Colonic mucosa (tissue), 4 donors: ENCODE data around the gene RUNX3. TPM values are rescaled to one million over a fixed set of nuclear protein-coding genes. Genes with fewer than 3 reads are reported as not detected.

Experiments
- DNase-seq: peaks from one replicate; pipeline ENCODE4 v3.0.0-alpha.2; 2020
- H3K27ac ChIP-seq: fragments of 200-600 bp; one replicate; pipeline ENCODE4 v1.8.0; 2021
- H3K27me3 ChIP-seq: fragments of 200-600 bp; one replicate; pipeline ENCODE4 v1.8.0; 2021
- H3K36me3 ChIP-seq: fragments of 200-600 bp; one replicate; pipeline ENCODE4 v1.8.0; 2021
- H3K4me1 ChIP-seq: fragments of 200-600 bp; one replicate; pipeline ENCODE4 v1.8.0; 2021; ENCODE audit warnings: mild to moderate bottlenecking
- H3K4me3 ChIP-seq: fragments of 200-600 bp; one replicate; pipeline ENCODE4 v1.8.0; 2021
- H3K9ac ChIP-seq, 2 donors: one replicate each; pipeline ENCODE4 v1.7.0; 2013; ENCODE audit warnings: control low read depth in 2 of 2, low read depth in 2 of 2, low read length in 2 of 2
- H3K9me3 ChIP-seq: fragments of 200-600 bp; one replicate; pipeline ENCODE4 v1.8.0; 2021
- CTCF ChIP-seq: fragments of 200-600 bp; IDR thresholded peaks from one replicate; pipeline ENCODE4 v1.8.0; 2022; ENCODE audit warnings: antibody characterized with exemption, mild to moderate bottlenecking
- intact Hi-C: fragments of 100-400 bp; cut with DNase I; formaldehyde crosslinking; loops from one replicate; pipeline ENCODE4 v1.14.1; 2022
- total RNA-seq, 2 donors: library from RNA; stranded (reverse); fragmentation: NEBNext Ultra II Directional in 1 of 2; extraction: Animal tissue kit (Norgen Biotek cat#: 25700) in 1 of 2; gene quantifications; one replicate each; pipeline ENCODE4 v1.2.1, GENCODE V29; 2021
- donor health status: healthy.
- donor health status: DM: no; HTN: no; CAD: no.
- donor health status: DM: no; HTN: no; CAD: no.

The RUNX3 gene
- total RNA-seq, 2 donors from 2014 or later, result 1.6 to 3.2 TPM

GRCh38 chr1:24903560-24903954, 26.5 kb downstream of the RUNX3 start:
- Histone ChIP-seq H3K9me3 (no peaks in the 10 kb centered on the region), H3K4me1 (no peaks in the 10 kb centered on the region), H3K27ac (no peak overlapping the region), H3K4me3 (no peak overlapping the region), H3K9ac (no peak overlapping the region), H3K36me3 (no peaks in the 10 kb centered on the region), H3K27me3 (no peaks in the 10 kb centered on the region)
- no peak for TF ChIP-seq CTCF
- intact Hi-C loops, result no loop called here
- DNase-seq, result no peak

- Histone ChIP-seq H3K27ac (no peak overlapping the region), H3K4me3 (no peak overlapping the region), H3K9me3 (no peaks in the 10 kb centered on the region), H3K4me1 (no peaks in the 10 kb centered on the region), H3K27me3 (no peaks in the 10 kb centered on the region), H3K9ac (no peak overlapping the region), H3K36me3 (no peaks in the 10 kb centered on the region)
- intact Hi-C loops, result no loop called here
- DNase-seq, result no peak
- TF ChIP-seq CTCF, result no peak
Observed at GRCh38 chr1:24903011-24903461, 27.0 kb downstream of the RUNX3 start.

DNA sequence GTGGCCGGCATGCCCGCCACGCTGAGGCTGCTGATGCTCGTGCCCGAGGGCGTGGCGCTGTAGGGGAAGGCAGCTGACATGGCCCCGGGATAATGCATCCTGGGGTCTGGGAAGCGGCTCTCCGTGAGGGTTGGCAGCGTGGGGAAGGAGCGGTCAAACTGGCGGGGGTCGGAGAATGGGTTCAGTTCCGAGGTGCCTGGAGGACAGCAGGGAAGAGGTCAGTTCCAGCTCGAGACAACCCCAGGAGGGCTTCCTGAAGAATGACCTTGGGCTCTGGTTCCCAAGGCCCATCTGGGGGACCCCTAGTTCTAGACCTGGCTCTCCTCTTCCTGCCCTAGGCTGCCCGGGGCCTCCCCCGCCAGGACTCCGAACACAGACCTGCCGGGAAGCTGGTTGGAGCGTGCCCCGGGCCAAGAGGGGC, 27.6 kb downstream of the RUNX3 start:
- no peaks in the 10 kb centered on the region for H3K9me3 ChIP-seq

GRCh38 chr1:24901791-24902470, 28.1 kb downstream of the RUNX3 start:
- no peaks in the 10 kb centered on the region for H3K4me1 ChIP-seq
- intact Hi-C loops, result no loop called here
- no peak for TF ChIP-seq CTCF
- H3K27me3 ChIP-seq, result no peaks in the 10 kb centered on the region
- H3K9ac ChIP-seq, result no peak overlapping the region
- H3K4me3 ChIP-seq, result no peak overlapping the region
- DNase-seq, result no peak
- no peaks in the 10 kb centered on the region for H3K36me3 ChIP-seq
- no peaks in the 10 kb centered on the region for H3K9me3 ChIP-seq
- H3K27ac ChIP-seq, result no peak overlapping the region

More for the DNA sequence above, 27.6 kb downstream of the RUNX3 start:
- Histone ChIP-seq H3K36me3 (no peaks in the 10 kb centered on the region), H3K27me3 (no peaks in the 10 kb centered on the region), H3K9ac (no peak overlapping the region), H3K4me3 (no peak overlapping the region), H3K27ac (no peak overlapping the region), H3K4me1 (no peaks in the 10 kb centered on the region)
- TF ChIP-seq CTCF, result no peak
- intact Hi-C loops, result no loop called here
- DNase-seq, result no peak

DNA sequence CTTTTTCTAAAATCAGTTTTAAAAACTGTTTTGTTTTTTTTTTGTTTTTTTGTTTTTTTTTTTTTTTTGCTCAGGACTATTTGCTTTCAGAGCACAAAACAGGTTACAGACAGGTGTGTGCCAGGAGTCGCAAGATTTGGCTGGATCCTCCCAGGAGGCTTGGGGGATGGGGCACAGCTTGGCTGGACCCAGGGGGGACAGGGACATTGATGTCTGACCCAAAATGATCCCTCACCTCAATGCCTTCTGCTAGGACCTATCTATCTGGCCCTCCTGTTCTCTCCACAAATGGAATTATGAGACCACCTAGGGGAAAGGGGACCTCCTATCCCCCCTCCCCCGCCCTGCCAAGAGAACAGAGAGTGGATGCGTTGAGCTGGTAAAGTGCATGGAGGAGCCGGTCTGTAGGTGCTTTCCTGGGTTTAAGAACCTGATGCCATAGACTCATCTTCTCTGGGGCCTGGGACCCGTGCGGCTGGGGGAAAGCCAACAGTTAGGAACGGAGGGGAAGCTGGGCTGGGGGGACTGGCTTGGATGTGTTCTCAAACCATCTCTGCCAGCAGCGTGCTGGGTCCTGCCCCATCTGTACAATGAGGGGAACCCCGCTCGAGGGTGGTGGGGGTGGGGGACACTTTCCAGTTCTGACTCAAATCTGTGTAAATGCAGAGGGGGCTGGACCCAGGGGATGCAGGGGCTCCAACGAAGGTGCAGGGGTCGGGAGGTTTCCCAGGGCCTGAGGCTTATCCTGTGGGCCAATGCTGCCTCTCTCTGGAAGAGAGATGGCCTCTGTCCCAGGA, 28.9 kb downstream of the RUNX3 start:
- Histone ChIP-seq H3K9me3 (no peaks in the 10 kb centered on the region), H3K27me3 (no peaks in the 10 kb centered on the region)
- no peak for DNase-seq

More for the DNA sequence above, 28.9 kb downstream of the RUNX3 start:
- H3K4me3 ChIP-seq, result no peak overlapping the region
- H3K36me3 ChIP-seq, result no peaks in the 10 kb centered on the region
- H3K27ac ChIP-seq, result no peak overlapping the region
- H3K4me1 ChIP-seq, result no peaks in the 10 kb centered on the region
- TF ChIP-seq CTCF, result no peak
- no peak overlapping the region for H3K9ac ChIP-seq
- intact Hi-C loops, result no loop called here
